GM12891 (cell line): ENCODE data around the gene GTF3C2.

Experiments used
- DNase-seq: peaks from one replicate; pipeline ENCODE4 v3.0.0; 2011; ENCODE audit warnings: low spot score; ENCODE audit not compliant: insufficient read length
- FAIRE-seq: peaks from 2 replicates; lab custom pipeline; 2011; peaks lifted over from hg19 to GRCh38; lab: Jason Lieb, UNC
- PAX5 ChIP-seq: IDR thresholded peaks from 2 replicates; pipeline ENCODE4 v1.6.1; 2011; ENCODE audit warnings: low read length, moderate library complexity, mild to moderate bottlenecking; ENCODE audit not compliant: insufficient read depth, severe bottlenecking
- POLR2A ChIP-seq: IDR thresholded peaks from 2 replicates; pipeline ENCODE4 v1.6.1; 2011; ENCODE audit warnings: low read depth, low read length, control low read depth
- POLR2AphosphoS5 ChIP-seq: IDR thresholded peaks from 2 replicates; pipeline ENCODE4 v1.6.1; 2011; ENCODE audit warnings: low read depth, low read length, control low read depth
- POU2F2 ChIP-seq: IDR thresholded peaks from 2 replicates; pipeline ENCODE4 v1.6.1; 2011; ENCODE audit warnings: low read depth, mild to moderate bottlenecking, control low read depth, low read length, moderate library complexity
- SPI1 ChIP-seq: IDR thresholded peaks from 2 replicates; pipeline ENCODE4 v1.6.1; 2011; ENCODE audit warnings: low read depth, low read length, control low read depth
- TAF1 ChIP-seq: IDR thresholded peaks from 2 replicates; pipeline ENCODE4 v1.6.1; 2011; ENCODE audit warnings: low read depth, low read length, control low read depth

GTF3C2 gene

GRCh38 chr2:27379383-27379835, 22.8 kb upstream of the GTF3C2 start:
- DNase-seq (no peak), FAIRE-seq (no peak)
- TF ChIP-seq POLR2A (no peak), SPI1 (no peak), TAF1 (no peak), PAX5 (no peak), POU2F2 (no peak)

GRCh38 chr2:27378809-27379290, 22.3 kb upstream of the GTF3C2 start:
- FAIRE-seq (no peak), DNase-seq (no peak)
- TF ChIP-seq TAF1: no peak
- TF ChIP-seq PAX5: no peak
- no peak for TF ChIP-seq POLR2A
- no peak for TF ChIP-seq POU2F2
- no peak for TF ChIP-seq POLR2AphosphoS5
- TF ChIP-seq SPI1: no peak

- TF ChIP-seq TAF1 (no peak), POLR2AphosphoS5 (peak; percentile 37; the same call in 1 of the 2 replicates), SPI1 (no peak), POLR2A (0 out of 2 replicates have a peak, but pooled peaks have one; percentile 48), POU2F2 (no peak)
- DNase-seq (no peak), FAIRE-seq (no peak)
Observed at GRCh38 chr2:27378096-27378808, 21.7 kb upstream of the GTF3C2 start.

GRCh38 chr2:27377618-27378095, 21.1 kb upstream of the GTF3C2 start:
- DNase-seq (no peak), FAIRE-seq (no peak)
- TF ChIP-seq POLR2A (0 out of 2 replicates have a peak, but pooled peaks have one; percentile 5), POU2F2 (no peak), POLR2AphosphoS5 (peak; percentile 61; the same call in 1 of the 2 replicates), TAF1 (no peak), PAX5 (no peak), SPI1 (no peak)

DNA sequence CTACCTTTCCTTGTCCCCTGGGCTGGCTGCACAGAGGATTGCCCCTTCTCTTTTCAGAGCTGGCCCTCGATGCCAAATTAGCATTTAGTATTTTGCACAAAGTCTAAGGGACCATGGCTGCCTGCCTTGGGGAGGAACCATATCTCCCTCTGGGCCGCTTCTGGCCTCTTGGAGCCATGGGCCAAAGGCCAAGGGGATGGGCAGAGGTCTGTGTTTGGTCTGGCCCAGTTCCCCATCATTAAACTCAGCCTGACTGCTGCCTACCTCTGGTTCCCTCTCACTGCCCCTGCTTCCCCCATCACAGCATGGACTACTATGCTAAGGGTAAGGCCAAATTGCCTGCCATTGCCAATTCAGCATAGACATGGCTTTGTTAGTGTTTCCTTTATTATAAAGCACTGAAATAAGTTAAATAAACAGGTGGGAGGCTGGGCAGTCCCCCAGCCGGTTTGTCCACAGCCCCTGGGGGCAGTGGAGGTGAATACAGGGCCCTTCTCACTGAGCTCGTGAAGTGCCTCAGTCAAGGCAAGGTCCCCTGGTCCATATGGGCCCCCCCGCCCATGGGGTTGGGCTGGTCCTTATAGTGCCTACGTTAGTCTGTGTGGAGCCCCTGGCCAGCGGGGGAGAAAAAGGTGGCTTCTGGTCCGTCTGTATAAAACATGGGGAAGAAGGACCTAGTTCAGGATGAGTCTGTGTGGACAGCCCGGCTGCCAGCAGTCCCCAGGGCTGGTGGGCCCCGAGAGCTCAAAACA, 20.5 kb upstream of the GTF3C2 start:
- TF ChIP-seq POU2F2: no peak
- TF ChIP-seq TAF1: no peak
- no peak for TF ChIP-seq PAX5
- TF ChIP-seq POLR2A: no peak
- TF ChIP-seq POLR2AphosphoS5: no peak
- no peak for TF ChIP-seq SPI1
- no peak for FAIRE-seq
- DNase-seq: no peak

DNA sequence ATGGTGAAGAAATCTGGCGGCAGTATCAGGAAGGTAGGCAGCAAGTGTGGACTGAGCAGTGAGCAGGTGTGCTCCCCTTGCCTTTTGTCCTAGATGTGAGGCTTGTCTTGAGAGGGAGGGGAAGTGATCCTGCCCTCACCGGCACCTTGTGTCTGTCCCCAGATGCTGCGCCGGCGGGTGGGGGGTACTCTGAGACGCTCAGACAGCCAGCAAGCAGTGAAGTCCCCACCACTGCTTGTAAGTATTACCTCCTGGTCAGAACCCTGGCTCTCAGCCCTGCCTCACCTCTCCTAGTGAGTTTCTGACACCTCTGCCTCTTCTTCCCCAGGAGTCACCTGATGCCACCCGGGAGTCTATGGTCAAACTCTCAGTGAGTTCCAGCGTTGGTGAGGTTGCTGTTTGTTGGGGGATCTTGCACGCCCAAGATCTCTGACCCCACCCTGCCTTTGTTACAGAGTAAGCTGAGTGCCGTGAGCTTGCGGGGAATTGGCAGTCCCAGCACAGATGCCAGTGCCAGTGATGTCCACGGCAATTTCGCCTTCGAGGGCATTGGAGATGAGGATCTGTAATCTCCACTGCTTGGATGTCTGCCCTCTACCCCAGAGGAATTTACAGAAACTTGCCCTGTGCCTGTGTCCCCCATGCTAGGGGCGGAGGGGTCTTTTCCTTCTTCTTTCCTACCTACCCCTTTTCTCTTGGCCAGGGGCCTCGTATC, 19.7 kb upstream of the GTF3C2 start:
- TF ChIP-seq PAX5 (no peak), POLR2AphosphoS5 (no peak), TAF1 (no peak), POLR2A (peak; percentile 16), POU2F2 (no peak)
- DNase-seq (no peak), FAIRE-seq (no peak)

DNA sequence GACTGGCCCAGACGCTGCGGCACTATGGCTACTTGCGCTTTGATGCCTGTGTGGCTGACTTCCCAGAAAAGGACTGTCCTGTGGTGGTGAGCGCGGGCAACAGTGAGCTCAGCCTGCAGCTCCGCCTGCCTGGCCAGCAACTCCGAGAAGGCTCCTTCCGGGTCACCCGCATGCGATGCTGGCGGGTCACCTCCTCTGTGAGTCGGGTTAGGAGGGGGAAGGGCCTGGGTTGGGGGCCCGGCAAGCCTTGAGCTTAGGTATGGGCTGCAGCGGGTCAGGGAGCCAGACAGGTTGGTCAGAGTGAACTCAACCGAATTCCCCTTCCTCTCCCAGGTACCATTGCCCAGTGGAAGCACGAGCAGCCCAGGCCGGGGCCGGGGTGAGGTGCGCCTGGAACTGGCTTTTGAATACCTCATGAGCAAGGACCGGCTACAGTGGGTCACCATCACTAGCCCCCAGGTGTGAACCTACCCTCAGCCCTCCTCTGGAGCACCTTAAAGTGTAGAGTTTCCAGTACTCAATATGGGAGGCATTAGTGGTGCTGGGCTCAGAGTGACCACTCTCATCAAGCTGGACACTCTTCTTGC, 19.0 kb upstream of the GTF3C2 start:
- no peak for FAIRE-seq
- DNase-seq: no peak
- no peak; the same call in none of the 2 replicates for TF ChIP-seq POLR2A
- TF ChIP-seq POLR2AphosphoS5: no peak
- TF ChIP-seq POU2F2: no peak
- no peak for TF ChIP-seq TAF1
- TF ChIP-seq SPI1: no peak
- TF ChIP-seq PAX5: no peak

DNA sequence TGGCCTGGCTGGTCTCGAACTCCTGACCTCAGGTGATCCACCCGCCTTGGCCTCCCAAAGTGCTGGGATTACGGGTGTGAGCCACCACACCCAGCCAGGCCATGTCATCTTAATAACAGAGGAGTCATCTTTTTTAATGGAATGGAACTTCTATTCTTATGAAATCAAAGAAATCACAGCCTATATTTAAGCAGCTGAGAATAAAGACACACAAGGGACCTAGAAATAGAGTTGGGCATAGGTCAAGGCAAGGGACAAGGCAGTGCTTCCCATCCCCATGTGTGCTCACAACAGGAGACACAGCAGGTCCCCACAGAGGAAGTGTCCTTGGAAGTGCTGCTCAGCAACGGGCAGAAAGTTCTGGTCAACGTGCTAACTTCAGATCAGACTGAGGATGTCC, 17.0 kb upstream of the GTF3C2 start:
- DNase-seq: no peak
- no peak for FAIRE-seq
- TF ChIP-seq POLR2AphosphoS5 (peak; percentile 52; the same call in 1 of the 2 replicates), PAX5 (no peak)

- FAIRE-seq: no peak
- TF ChIP-seq POLR2A (no peak), PAX5 (no peak), POLR2AphosphoS5 (no peak)
Observed at GRCh38 chr2:27372937-27373336, 16.4 kb upstream of the GTF3C2 start.

More at GRCh38 chr2:27372937-27373336, 16.4 kb upstream of the GTF3C2 start:
- no peak for DNase-seq
